H54 (cell line): ENCODE measurements around the gene TUFT1.

ENCODE experiments used
- DNase-seq: peaks from one replicate; pipeline ENCODE4 v3.0.0; 2011; ENCODE audit warnings: low spot score, mixed read lengths; ENCODE audit not compliant: insufficient read length
- FAIRE-seq: peaks from 3 replicates; lab custom pipeline; 2011; peaks lifted over from hg19 to GRCh38; lab: Jason Lieb, UNC
- POLR2A ChIP-seq: IDR thresholded peaks from 2 replicates; pipeline ENCODE4 v1.6.1; 2011; ENCODE audit warnings: low read depth, mild to moderate bottlenecking, low read length

The TUFT1 gene

GRCh38 chr1:151539321-151540020 is 638 bp upstream of the TUFT1 start:
- TF ChIP-seq POLR2A = no peak
- FAIRE-seq = no peak

GRCh38 chr1:151540982-151541377 is 871 bp downstream of the TUFT1 start:
- no peak for DNase-seq
- no peak for TF ChIP-seq POLR2A
- no peak for FAIRE-seq

More at GRCh38 chr1:151539321-151540020, 638 bp upstream of the TUFT1 start:
- DNase-seq = peak; percentile 80

GRCh38 chr1:151541752-151542151 is 1.6 kb downstream of the TUFT1 start:
- no peak for FAIRE-seq
- TF ChIP-seq POLR2A = no peak
- no peak for DNase-seq

GRCh38 chr1:151542710-151543129 is 2.6 kb downstream of the TUFT1 start:
- DNase-seq (no peak), FAIRE-seq (no peak)
- TF ChIP-seq POLR2A = no peak

GRCh38 chr1:151545542-151545941 is 5.4 kb downstream of the TUFT1 start:
- no peak for TF ChIP-seq POLR2A
- FAIRE-seq = no peak
- DNase-seq = no peak

- FAIRE-seq = no peak
- no peak for TF ChIP-seq POLR2A
- DNase-seq = no peak
Measured at GRCh38 chr1:151546011-151546925, 6.2 kb downstream of the TUFT1 start.

- DNase-seq = peak; percentile 85
Measured at GRCh38 chr1:151547119-151547899, 7.2 kb downstream of the TUFT1 start.

GRCh38 chr1:151547900-151548230 is 7.8 kb downstream of the TUFT1 start:
- DNase-seq = no peak
- no peak for TF ChIP-seq POLR2A
- no peak for FAIRE-seq

More at GRCh38 chr1:151547119-151547899, 7.2 kb downstream of the TUFT1 start:
- no peak for TF ChIP-seq POLR2A
- peak; percentile 90 for FAIRE-seq

GRCh38 chr1:151549199-151549598 is 9.1 kb downstream of the TUFT1 start:
- FAIRE-seq (no peak), DNase-seq (no peak)
- TF ChIP-seq POLR2A = no peak

- DNase-seq = no peak
- no peak for FAIRE-seq
- no peak for TF ChIP-seq POLR2A
Measured at GRCh38 chr1:151553659-151554058, 13.6 kb downstream of the TUFT1 start.

GRCh38 chr1:151556052-151556451 is 15.9 kb downstream of the TUFT1 start:
- FAIRE-seq = no peak
- no peak for TF ChIP-seq POLR2A

GRCh38 chr1:151562661-151563060 is 22.6 kb downstream of the TUFT1 start:
- no peak for TF ChIP-seq POLR2A
- DNase-seq = no peak
- no peak for FAIRE-seq

More at GRCh38 chr1:151556052-151556451, 15.9 kb downstream of the TUFT1 start:
- DNase-seq = no peak

GRCh38 chr1:151563376-151563775 is 23.3 kb downstream of the TUFT1 start:
- FAIRE-seq (no peak), DNase-seq (no peak)
- no peak for TF ChIP-seq POLR2A
